Neuronal stem cell (in vitro differentiated cells): ENCODE data around the gene NDUFAF5.

ENCODE experiments used
- DNase-seq: peaks from one replicate; pipeline ENCODE4 v3.0.0-alpha.2; 2013; ENCODE audit warnings: low spot score
- H2AFZ ChIP-seq: one replicate; pipeline ENCODE4 v1.6.1; 2013; ENCODE audit warnings: mild to moderate bottlenecking, low read length, inconsistent platforms
- H2AK5ac ChIP-seq: 2 replicates; pipeline ENCODE4 v1.6.1; 2013; ENCODE audit warnings: low read depth, mild to moderate bottlenecking, inconsistent platforms, low read length, moderate library complexity, mixed read lengths
- H2BK120ac ChIP-seq: 2 replicates; pipeline ENCODE4 v1.6.1; 2013; ENCODE audit warnings: low read depth, mild to moderate bottlenecking, inconsistent platforms, low read length, moderate library complexity, mixed read lengths
- H2BK12ac ChIP-seq: one replicate; pipeline ENCODE4 v1.6.1; 2013; ENCODE audit warnings: low read length, inconsistent platforms
- H2BK15ac ChIP-seq: 2 replicates; pipeline ENCODE4 v1.6.1; 2013; ENCODE audit warnings: mild to moderate bottlenecking, low read length, inconsistent platforms, mixed read lengths
- H2BK5ac ChIP-seq: one replicate; pipeline ENCODE4 v1.6.1; 2013; ENCODE audit warnings: inconsistent platforms, mild to moderate bottlenecking, low read length, moderate library complexity
- H3K14ac ChIP-seq: one replicate; pipeline ENCODE4 v1.6.1; 2013; ENCODE audit warnings: low read length, inconsistent platforms
- H3K18ac ChIP-seq: 2 replicates; pipeline ENCODE4 v1.6.1; 2013; ENCODE audit warnings: low read length, inconsistent platforms
- H3K23ac ChIP-seq: 2 replicates; pipeline ENCODE4 v1.6.1; 2013; ENCODE audit warnings: low read depth, mild to moderate bottlenecking, mixed read lengths, low read length, inconsistent platforms; ENCODE audit not compliant: poor library complexity
- H3K27ac ChIP-seq: replicated peaks from 3 replicates; pipeline ENCODE4 v1.5.1; 2013; ENCODE audit warnings: low read length, inconsistent platforms
- H3K27me3 ChIP-seq, 3 experiments: 2 replicates each; pipeline ENCODE4 v1.6.1; 2013; ENCODE audit warnings: low read length in 3 of 3, mild to moderate bottlenecking in 2 of 3, inconsistent platforms in 1 of 3, low read depth in 1 of 3, mixed read lengths in 1 of 3, moderate library complexity in 1 of 3; ENCODE audit not compliant: control insufficient read depth in 3 of 3, insufficient read depth in 3 of 3
- H3K36me3 ChIP-seq, 2 donors: replicated peaks in 1 of 2; 2 replicates each; pipeline ENCODE4 v1.6.1; 2013; ENCODE audit warnings: low read length in 2 of 2; ENCODE audit not compliant: control insufficient read depth in 2 of 2, insufficient read depth in 2 of 2
- H3K4ac ChIP-seq: 2 replicates; pipeline ENCODE4 v1.6.1; 2013; ENCODE audit warnings: inconsistent platforms, mild to moderate bottlenecking, low read length, moderate library complexity
- H3K4me1 ChIP-seq, 2 donors: 1 replicate in 1 of 2; 2 replicates in 1 of 2; pipeline ENCODE4 v1.6.1; 2013; ENCODE audit warnings: low read length in 2 of 2, low read depth in 1 of 2; ENCODE audit not compliant: control insufficient read depth in 2 of 2, insufficient read depth in 1 of 2
- H3K4me2 ChIP-seq: one replicate; pipeline ENCODE4 v1.6.1; 2013; ENCODE audit warnings: mild to moderate bottlenecking, low read length, inconsistent platforms; ENCODE audit not compliant: insufficient read depth, poor library complexity, severe bottlenecking
- H3K4me3 ChIP-seq, 2 donors: 2 replicates each; pipeline ENCODE4 v1.5.1; 2013; ENCODE audit warnings: low read length in 2 of 2, mild to moderate bottlenecking in 2 of 2, inconsistent platforms in 1 of 2, moderate library complexity in 1 of 2
- H3K79me1 ChIP-seq: one replicate; pipeline ENCODE4 v1.6.1; 2013; ENCODE audit warnings: low read depth, mild to moderate bottlenecking, inconsistent platforms, low read length, moderate library complexity
- H3K9ac ChIP-seq: one replicate; pipeline ENCODE4 v1.6.1; 2013; ENCODE audit warnings: mild to moderate bottlenecking, low read depth, low read length, inconsistent platforms; ENCODE audit not compliant: poor library complexity
- H3K9me3 ChIP-seq, 2 donors: replicated peaks in 1 of 2; 2 replicates each; pipeline versions ENCODE3 to v1.6.1; 2013; ENCODE audit warnings: low read length in 2 of 2, mild to moderate bottlenecking in 2 of 2, inconsistent platforms in 1 of 2, low read depth in 1 of 2, mixed read lengths in 1 of 2, moderate library complexity in 1 of 2; ENCODE audit not compliant: control insufficient read depth in 2 of 2, insufficient read depth in 1 of 2
- H4K8ac ChIP-seq: one replicate; pipeline ENCODE4 v1.6.1; 2013; ENCODE audit warnings: low read depth, mild to moderate bottlenecking, inconsistent platforms, low read length, moderate library complexity
- H4K91ac ChIP-seq: one replicate; pipeline ENCODE4 v1.6.1; 2013; ENCODE audit warnings: low read length, low read depth, mild to moderate bottlenecking, inconsistent platforms; ENCODE audit not compliant: poor library complexity
- WGBS, 2 donors: extraction: QIAGEN DNeasy Blood & Tissue Kit; methylation state at CpG; one replicate each; pipeline ENCODE4 v1.1.7; 2013; ENCODE audit warnings: missing lambda C conversion rate in 2 of 2, mixed read lengths in 1 of 2; ENCODE audit not compliant: insufficient read length in 2 of 2, insufficient replicate concordance in 1 of 2; ENCODE audit errors: extremely low coverage in 2 of 2; 5-methylcytosine and 5-hydroxymethylcytosine counted together

The NDUFAF5 gene

GRCh38 chr20:13739731-13740649, 44.8 kb upstream of the NDUFAF5 start:
- H3K4me2 ChIP-seq, result no peak overlapping the region
- no peaks in the 10 kb centered on the region for H3K79me1 ChIP-seq
- H3K4me1 ChIP-seq, result no peaks in the 10 kb centered on the region
- H3K9me3 ChIP-seq, result peaks cover 5 to 31% of the 10 kb centered on the region in 2 donors
- H4K8ac ChIP-seq, result no peak overlapping the region
- H2AK5ac ChIP-seq, result no peak overlapping the region
- no peak overlapping the region for H3K4me3 ChIP-seq
- WGBS, 2 donors, result no CpG with 5 or more reads among the region's 3 CpGs
- no peak for DNase-seq
- H3K23ac ChIP-seq, result no peak overlapping the region
- H3K27ac ChIP-seq, result no peak overlapping the region
- no peak overlapping the region for H2BK120ac ChIP-seq
- H3K36me3 ChIP-seq, result peaks cover 2 to 72% of the 10 kb centered on the region in 2 donors
- H3K14ac ChIP-seq, result no peak overlapping the region
- H2BK15ac ChIP-seq, result no peak overlapping the region
- no peak overlapping the region for H2BK12ac ChIP-seq
- H4K91ac ChIP-seq, result no peak overlapping the region
- H2BK5ac ChIP-seq, result no peak overlapping the region
- H3K27me3 ChIP-seq, result no peaks in the 10 kb centered on the region
- no peak overlapping the region for H2AFZ ChIP-seq
- H3K4ac ChIP-seq, result no peak overlapping the region
- no peak overlapping the region for H3K18ac ChIP-seq
- H3K9ac ChIP-seq, result no peak overlapping the region

GRCh38 chr20:13741879-13742278, 42.9 kb upstream of the NDUFAF5 start:
- no CpG with 5 or more reads among the region's 6 CpGs for WGBS, 2 donors

GRCh38 chr20:13744352-13744751, 40.5 kb upstream of the NDUFAF5 start:
- Histone ChIP-seq H3K9me3 (peaks cover 5 to 31% of the 10 kb centered on the region in 2 donors), H3K4ac (no peak overlapping the region), H2BK5ac (no peak overlapping the region), H4K91ac (no peak overlapping the region), H2BK12ac (no peak overlapping the region), H3K4me2 (no peak overlapping the region), H2AK5ac (no peak overlapping the region), H2AFZ (no peak overlapping the region), H3K4me3 (no peak overlapping the region), H3K14ac (no peak overlapping the region), H3K36me3 (peaks cover 2 to 68% of the 10 kb centered on the region in 2 donors), H3K79me1 (no peaks in the 10 kb centered on the region), H2BK120ac (no peak overlapping the region), H3K27me3 (no peaks in the 10 kb centered on the region), H3K23ac (no peak overlapping the region), H3K4me1 (no peaks in the 10 kb centered on the region), H3K18ac (no peak overlapping the region), H4K8ac (no peak overlapping the region), H3K9ac (no peak overlapping the region), H3K27ac (no peak overlapping the region), H2BK15ac (no peak overlapping the region)
- no peak for DNase-seq
- no CpG with 5 or more reads among the region's 1 CpG for WGBS, 2 donors

More at GRCh38 chr20:13741879-13742278, 42.9 kb upstream of the NDUFAF5 start:
- no peak overlapping the region for H3K9ac ChIP-seq
- H3K4me2 ChIP-seq, result no peak overlapping the region
- H3K4me1 ChIP-seq, result no peaks in the 10 kb centered on the region
- no peak overlapping the region for H3K14ac ChIP-seq
- peaks cover 2 to 72% of the 10 kb centered on the region in 2 donors for H3K36me3 ChIP-seq
- no peak overlapping the region for H4K8ac ChIP-seq
- no peaks in the 10 kb centered on the region for H3K27me3 ChIP-seq
- H2AK5ac ChIP-seq, result no peak overlapping the region
- no peak overlapping the region for H3K23ac ChIP-seq
- H3K27ac ChIP-seq, result no peak overlapping the region
- no peak for DNase-seq
- H3K4me3 ChIP-seq, result no peak overlapping the region
- peaks cover 5 to 31% of the 10 kb centered on the region in 2 donors for H3K9me3 ChIP-seq
- H2BK12ac ChIP-seq, result no peak overlapping the region
- no peak overlapping the region for H2BK120ac ChIP-seq
- no peak overlapping the region for H2BK15ac ChIP-seq
- H4K91ac ChIP-seq, result no peak overlapping the region
- no peaks in the 10 kb centered on the region for H3K79me1 ChIP-seq
- no peak overlapping the region for H3K18ac ChIP-seq
- H3K4ac ChIP-seq, result no peak overlapping the region
- H2BK5ac ChIP-seq, result no peak overlapping the region
- no peak overlapping the region for H2AFZ ChIP-seq

GRCh38 chr20:13745784-13746183, 39.0 kb upstream of the NDUFAF5 start:
- Histone ChIP-seq H3K9me3 (peaks cover 3 to 19% of the 10 kb centered on the region in 2 donors), H3K14ac (no peak overlapping the region), H3K27me3 (no peaks in the 10 kb centered on the region), H3K27ac (no peak overlapping the region), H2BK15ac (no peak overlapping the region), H3K4me3 (no peak overlapping the region), H3K4ac (no peak overlapping the region), H3K36me3 (peaks cover 2 to 65% of the 10 kb centered on the region in 2 donors), H2BK120ac (no peak overlapping the region), H3K4me1 (no peaks in the 10 kb centered on the region), H2AK5ac (no peak overlapping the region), H3K23ac (no peak overlapping the region), H2BK12ac (no peak overlapping the region), H3K9ac (no peak overlapping the region), H3K79me1 (no peaks in the 10 kb centered on the region), H3K4me2 (no peak overlapping the region), H4K91ac (no peak overlapping the region), H2BK5ac (no peak overlapping the region), H3K18ac (no peak overlapping the region), H2AFZ (no peak overlapping the region), H4K8ac (no peak overlapping the region)
- DNase-seq, result no peak
- no CpG with 5 or more reads among the region's 2 CpGs for WGBS, 2 donors
